SK-N-MC (cell line): Measurements from ENCODE around the gene LASP1.

ENCODE experiments used
- EZH2 ChIP-seq: fragments of 200-600 bp; sonication (generic); IDR thresholded peaks from one replicate; pipeline ENCODE4 v1.6.1; 2017; ENCODE audit warnings: antibody characterized with exemption
- POLR2AphosphoS5 ChIP-seq: IDR thresholded peaks from 2 replicates; pipeline ENCODE4 v1.6.1; 2012; ENCODE audit warnings: mild to moderate bottlenecking, low read depth, low read length, borderline replicate concordance

DNA sequence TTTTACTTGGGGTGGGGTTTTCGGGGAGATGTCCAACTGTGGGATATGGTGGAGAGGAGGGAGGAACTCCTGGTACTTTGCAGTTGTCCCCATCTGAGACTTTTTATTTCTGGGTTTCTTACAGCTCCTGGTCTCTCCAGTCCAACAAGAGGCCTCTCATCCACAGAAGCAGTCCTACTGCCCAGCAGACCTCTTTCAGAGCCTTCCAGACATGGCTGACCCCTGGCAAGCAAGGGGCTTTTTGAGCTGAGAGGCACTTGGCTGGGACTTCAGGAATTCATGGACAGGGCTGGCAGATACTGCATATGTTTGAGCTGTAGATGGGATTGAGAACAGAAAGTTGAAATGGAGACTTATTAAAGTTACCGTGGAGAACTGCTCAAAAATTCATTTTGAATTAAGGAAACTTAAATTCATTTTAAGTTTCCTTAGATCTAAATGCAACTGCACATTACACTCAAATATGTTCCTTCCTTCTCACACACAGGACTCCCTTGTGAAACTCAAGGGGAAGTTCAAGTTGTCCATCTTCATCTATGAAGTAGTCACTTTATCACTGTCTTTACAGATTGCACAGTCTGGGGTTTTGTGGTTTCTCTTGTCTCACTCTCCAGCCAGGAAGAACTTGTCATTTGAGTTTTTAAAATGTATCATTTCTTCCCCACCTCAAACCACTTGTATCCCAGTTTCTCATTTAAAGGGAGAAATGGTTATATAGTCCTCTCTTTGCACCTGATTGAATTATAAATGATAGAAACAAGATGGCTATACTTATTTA lies 56.6 kb downstream of the LASP1 start:
- no peak for TF ChIP-seq POLR2AphosphoS5
- no peak for TF ChIP-seq EZH2
